Measurements from ENCODE around the gene LSM3. TPM values are rescaled to one million over a fixed set of nuclear protein-coding genes. Genes with fewer than 3 reads are reported as not detected.
A peak's percentile ranks its signal among the peaks of the same experiment; 100 is the strongest.

Gene LSM3
- total and polyA plus RNA-seq, 9 of the 15 experiments (the other 6 are each of a cell fraction or from before 2014, with no cell fraction given): 33.8 to 203 (median 61.2) TPM

DNA sequence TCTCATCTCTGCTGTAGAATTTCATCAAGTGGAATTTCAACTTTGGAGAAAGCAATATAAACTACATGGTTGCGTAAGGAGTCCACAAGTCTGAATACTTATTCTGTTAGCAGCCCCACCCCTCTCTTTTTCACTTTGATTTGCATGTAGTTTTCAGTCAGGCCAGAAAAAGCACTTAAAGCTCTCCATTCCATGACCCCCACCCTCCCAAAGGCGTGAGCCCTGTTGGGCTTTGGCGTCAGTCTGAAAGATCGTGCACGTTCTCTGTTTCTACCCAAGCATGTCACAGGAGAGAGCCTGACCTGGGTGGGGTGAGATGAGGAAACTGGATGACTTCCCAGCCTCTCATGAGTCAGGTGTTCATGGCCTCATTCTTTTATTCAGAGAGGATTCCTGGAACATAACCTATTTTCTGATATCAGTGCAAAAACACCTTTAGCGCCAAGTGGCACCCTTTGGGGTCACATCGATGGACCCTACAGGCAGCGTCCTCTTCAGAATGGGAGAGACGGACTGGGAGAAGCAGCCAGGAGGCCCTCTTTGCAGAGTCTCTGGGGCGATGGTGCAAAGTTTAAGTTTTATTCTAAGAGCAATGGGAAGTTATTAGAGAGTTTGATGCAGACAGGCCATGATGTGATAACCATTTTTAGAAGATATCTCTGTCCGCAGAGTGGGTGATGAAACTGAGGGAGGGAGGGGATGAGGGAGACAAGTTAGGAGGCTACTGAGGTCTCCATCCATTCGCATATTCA lies 55.8 kb downstream of the LSM3 start (continued):
- TF ChIP-seq TBL1XR1 (IDR thresholded peaks at IDR 0.05; ENCODE audit: low read length in 2 of 2): 0 out of 4 replicates have a peak, but pooled peaks of 1 of the 2 experiments have one; percentile 13
- TF ChIP-seq THRAP3 (IDR thresholded peaks at IDR 0.05; ENCODE audit: borderline replicate concordance): no peak
- TF ChIP-seq DMBX1 (CRISPR knock-in tag; IDR thresholded peaks at IDR 0.05; ENCODE audit: borderline replicate concordance): peak; percentile 87
- peak; percentile 75; the same call in 1 of the 2 replicates for TF ChIP-seq ZNF263 (CRISPR knock-in tag; IDR thresholded peaks at IDR 0.05; ENCODE audit: borderline replicate concordance)
- no peak for TF ChIP-seq PTRF (tag; IDR thresholded peaks at IDR 0.05)
- TF ChIP-seq, protein P1, sequence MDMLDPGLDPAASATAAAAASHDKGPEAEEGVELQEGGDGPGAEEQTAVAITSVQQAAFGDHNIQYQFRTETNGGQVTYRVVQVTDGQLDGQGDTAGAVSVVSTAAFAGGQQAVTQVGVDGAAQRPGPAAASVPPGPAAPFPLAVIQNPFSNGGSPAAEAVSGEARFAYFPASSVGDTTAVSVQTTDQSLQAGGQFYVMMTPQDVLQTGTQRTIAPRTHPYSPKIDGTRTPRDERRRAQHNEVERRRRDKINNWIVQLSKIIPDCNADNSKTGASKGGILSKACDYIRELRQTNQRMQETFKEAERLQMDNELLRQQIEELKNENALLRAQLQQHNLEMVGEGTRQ (CRISPR knock-in tag; IDR thresholded peaks at IDR 0.05): no peak
- no peak for TF ChIP-seq GATAD2B (IDR thresholded peaks at IDR 0.05; ENCODE audit: borderline replicate concordance)
- TF ChIP-seq ZNF79 (CRISPR knock-in tag; IDR thresholded peaks at IDR 0.05; ENCODE audit: low read depth): no peak
- TF ChIP-seq FOXO4 (CRISPR knock-in tag; IDR thresholded peaks at IDR 0.05): no peak
- TF ChIP-seq, protein P2, sequence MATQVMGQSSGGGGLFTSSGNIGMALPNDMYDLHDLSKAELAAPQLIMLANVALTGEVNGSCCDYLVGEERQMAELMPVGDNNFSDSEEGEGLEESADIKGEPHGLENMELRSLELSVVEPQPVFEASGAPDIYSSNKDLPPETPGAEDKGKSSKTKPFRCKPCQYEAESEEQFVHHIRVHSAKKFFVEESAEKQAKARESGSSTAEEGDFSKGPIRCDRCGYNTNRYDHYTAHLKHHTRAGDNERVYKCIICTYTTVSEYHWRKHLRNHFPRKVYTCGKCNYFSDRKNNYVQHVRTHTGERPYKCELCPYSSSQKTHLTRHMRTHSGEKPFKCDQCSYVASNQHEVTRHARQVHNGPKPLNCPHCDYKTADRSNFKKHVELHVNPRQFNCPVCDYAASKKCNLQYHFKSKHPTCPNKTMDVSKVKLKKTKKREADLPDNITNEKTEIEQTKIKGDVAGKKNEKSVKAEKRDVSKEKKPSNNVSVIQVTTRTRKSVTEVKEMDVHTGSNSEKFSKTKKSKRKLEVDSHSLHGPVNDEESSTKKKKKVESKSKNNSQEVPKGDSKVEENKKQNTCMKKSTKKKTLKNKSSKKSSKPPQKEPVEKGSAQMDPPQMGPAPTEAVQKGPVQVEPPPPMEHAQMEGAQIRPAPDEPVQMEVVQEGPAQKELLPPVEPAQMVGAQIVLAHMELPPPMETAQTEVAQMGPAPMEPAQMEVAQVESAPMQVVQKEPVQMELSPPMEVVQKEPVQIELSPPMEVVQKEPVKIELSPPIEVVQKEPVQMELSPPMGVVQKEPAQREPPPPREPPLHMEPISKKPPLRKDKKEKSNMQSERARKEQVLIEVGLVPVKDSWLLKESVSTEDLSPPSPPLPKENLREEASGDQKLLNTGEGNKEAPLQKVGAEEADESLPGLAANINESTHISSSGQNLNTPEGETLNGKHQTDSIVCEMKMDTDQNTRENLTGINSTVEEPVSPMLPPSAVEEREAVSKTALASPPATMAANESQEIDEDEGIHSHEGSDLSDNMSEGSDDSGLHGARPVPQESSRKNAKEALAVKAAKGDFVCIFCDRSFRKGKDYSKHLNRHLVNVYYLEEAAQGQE (IDR thresholded peaks at IDR 0.05; ENCODE audit: borderline replicate concordance): no peak
- TF ChIP-seq, protein P2 (CRISPR knock-in tag; IDR thresholded peaks at IDR 0.05; ENCODE audit: low read depth): no peak
- no peak for TF ChIP-seq NR3C1 (CRISPR knock-in tag; IDR thresholded peaks at IDR 0.05)
- no peak for TF ChIP-seq ZFPM2 (CRISPR knock-in tag; IDR thresholded peaks at IDR 0.05)
- TF ChIP-seq BMI1 (IDR thresholded peaks at IDR 0.05; ENCODE audit: low read length): no peak
- no peak for TF ChIP-seq ZNF282 (CRISPR knock-in tag; IDR thresholded peaks at IDR 0.05)
- TF ChIP-seq ZBTB2 (IDR thresholded peaks at IDR 0.05): no peak

Measured in K562 (cell line).